Right lobe of liver (tissue), 6 donors: ENCODE results near the gene LRCH1. TPM values are rescaled to one million over a fixed set of nuclear protein-coding genes. Genes with fewer than 3 reads are reported as not detected.

Source experiments
- ATAC-seq, 4 donors: fragments of 200-7000 bp; cut with Tn5 transposase; one replicate each; pipeline ENCODE4 v1.9.1; 2020; ENCODE audit warnings: mild to moderate bottlenecking in 4 of 4, moderate library complexity in 4 of 4
- DNase-seq, 3 donors: peaks; one replicate each; pipeline ENCODE4 v3.0.0-alpha.2; 2020
- H3K27ac ChIP-seq, 3 donors: fragments of 200-600 bp; one replicate each; pipeline ENCODE4 v1.8.0; 2022
- H3K27me3 ChIP-seq, 2 donors: fragments of 200-600 bp; one replicate each; pipeline ENCODE4 v1.8.0; 2022
- H3K36me3 ChIP-seq, 4 donors: fragments of 200-600 bp; sonication (generic) in 1 of 4; one replicate each; pipeline versions ENCODE4 v1.5.1 to v1.8.0; 2017 to 2022; ENCODE audit warnings: control low read depth in 1 of 4
- H3K4me1 ChIP-seq, 4 donors: fragments of 200-600 bp; sonication (generic) in 1 of 4; one replicate each; pipeline versions ENCODE4 v1.5.1 to v1.8.0; 2017 to 2022; ENCODE audit warnings: control low read depth in 1 of 4
- H3K4me3 ChIP-seq, 3 donors: fragments of 200-600 bp; one replicate each; pipeline ENCODE4 v1.8.0; 2022
- H3K9me3 ChIP-seq, 4 donors: fragments of 200-600 bp; sonication (generic) in 1 of 4; one replicate each; pipeline versions ENCODE4 v1.5.1 to v1.8.0; 2017 to 2022; ENCODE audit warnings: control low read depth in 1 of 4
- CTCF ChIP-seq, 4 donors: fragments of 200-600 bp in 3 of 4; fragments of 450-650 bp in 1 of 4; IDR thresholded peaks; one replicate each; pipeline versions ENCODE4 v1.5.1 to v1.8.0; 2016 to 2022; ENCODE audit warnings: antibody characterized with exemption in 4 of 4, mild to moderate bottlenecking in 2 of 4
- POLR2A ChIP-seq: fragments of 450-650 bp; IDR thresholded peaks from one replicate; pipeline ENCODE4 v1.6.1; 2017; ENCODE audit warnings: antibody characterized with exemption, mild to moderate bottlenecking
- WGBS: methylation state at CpG from one replicate; pipeline ENCODE4 v1.1.6; 2018; ENCODE audit warnings: low coverage, low lambda C conversion rate; ENCODE audit not compliant: insufficient coverage; ENCODE audit errors: missing lambda C conversion rate; 5-methylcytosine and 5-hydroxymethylcytosine counted together
- intact Hi-C, 2 donors: fragments of 100-400 bp; cut with DNase I; formaldehyde crosslinking; loops; one replicate each; pipeline versions ENCODE4 v1.11.2 to v1.14.1; 2022
- total RNA-seq, 6 experiments: library from RNA; depleted of rRNA in 2 of 6; stranded (reverse); fragments of >200 nt in 2 of 6; fragmentation: NEBNext Ultra II Directional in 3 of 6; extraction: Animal tissue kit (Norgen Biotek cat#: 25700) in 3 of 6; gene quantifications; one replicate each; pipeline versions ENCODE4 v1.1.0 to v1.2.4, GENCODE V29; 2016 to 2023
- donor health status: DM: no; HTN: yes; CAD: no.
- donor health status: DM: no; HTN: no; CAD: no.
- donor health status: DM: no; HTN: no; CAD: no.
- donor health status: DM: no; HTN: yes; CAD: no.
- donor health status: DM: no; HTN: yes; CAD: no.

LRCH1 gene
- total RNA-seq, 6 experiments from 2014 or later: 5.4 to 9.6 (median 7.7) TPM

- no peak for ATAC-seq
Measured at GRCh38 chr13:46739447-46740098, 186.6 kb downstream of the LRCH1 start.

GRCh38 chr13:46743191-46743590 lies 190.2 kb downstream of the LRCH1 start:
- no peak for TF ChIP-seq POLR2A
- TF ChIP-seq CTCF (IDR thresholded peaks at IDR 0.05): no peak
- ATAC-seq: no peak
- no peak for DNase-seq
- Histone ChIP-seq H3K4me1 (no peaks in the 10 kb centered on the region), H3K4me3 (no peak overlapping the region), H3K9me3 (no peaks in the 10 kb centered on the region), H3K27ac (no peak overlapping the region), H3K27me3 (no peaks in the 10 kb centered on the region), H3K36me3 (peaks cover 0 to 8% (median 0%) of the 10 kb centered on the region in 4 donors)
- intact Hi-C loops: no loop called here
- 91% methylated on average over 2 of the region's 2 CpGs for WGBS

More at GRCh38 chr13:46739447-46740098, 186.6 kb downstream of the LRCH1 start:
- WGBS: 90% methylated on average over 4 of the region's 4 CpGs
- intact Hi-C loops: no loop called here
- Histone ChIP-seq H3K27ac (no peak overlapping the region), H3K9me3 (no peaks in the 10 kb centered on the region), H3K4me3 (no peak overlapping the region), H3K4me1 (no peaks in the 10 kb centered on the region), H3K36me3 (peaks cover 0 to 16% (median 2%) of the 10 kb centered on the region in 4 donors), H3K27me3 (no peaks in the 10 kb centered on the region)
- no peak for DNase-seq
- no peak for TF ChIP-seq POLR2A
- no peak for TF ChIP-seq CTCF (IDR thresholded peaks at IDR 0.05)

GRCh38 chr13:46745062-46745461 lies 192.1 kb downstream of the LRCH1 start:
- TF ChIP-seq POLR2A: no peak
- ATAC-seq: no peak
- intact Hi-C loops: no loop called here
- Histone ChIP-seq H3K4me1 (no peaks in the 10 kb centered on the region), H3K9me3 (no peaks in the 10 kb centered on the region), H3K36me3 (peaks cover 0 to 8% (median 2%) of the 10 kb centered on the region in 4 donors), H3K4me3 (no peak overlapping the region), H3K27me3 (no peaks in the 10 kb centered on the region), H3K27ac (no peak overlapping the region)
- WGBS: 95% methylated on average over 4 of the region's 4 CpGs
- DNase-seq: no peak

- intact Hi-C loops: no loop called here
- no peaks in the 10 kb centered on the region for H3K27me3 ChIP-seq
- H3K9me3 ChIP-seq: no peaks in the 10 kb centered on the region
- H3K36me3 ChIP-seq: peaks cover 0 to 10% (median 4%) of the 10 kb centered on the region in 4 donors
- 83% methylated on average over 4 of the region's 4 CpGs for WGBS
- H3K4me3 ChIP-seq: no peak overlapping the region
- DNase-seq (no peak), ATAC-seq (no peak)
- no peak for TF ChIP-seq POLR2A
- TF ChIP-seq CTCF (IDR thresholded peaks at IDR 0.05): no peak
- H3K27ac ChIP-seq: no peak overlapping the region
- no peaks in the 10 kb centered on the region for H3K4me1 ChIP-seq
Measured at GRCh38 chr13:46745706-46746105, 192.7 kb downstream of the LRCH1 start.

- H3K27ac ChIP-seq: no peak overlapping the region
- 97% methylated on average over 5 of the region's 8 CpGs for WGBS
- intact Hi-C loops: no loop called here
- H3K4me3 ChIP-seq: no peak overlapping the region
- TF ChIP-seq POLR2A (no peak), CTCF (IDR thresholded peaks at IDR 0.05) (no peak)
- no peaks in the 10 kb centered on the region for H3K4me1 ChIP-seq
- DNase-seq (no peak), ATAC-seq (no peak)
- no peaks in the 10 kb centered on the region for H3K9me3 ChIP-seq
- H3K27me3 ChIP-seq: no peaks in the 10 kb centered on the region
- peaks cover 0 to 12% (median 0%) of the 10 kb centered on the region in 4 donors for H3K36me3 ChIP-seq
Measured at GRCh38 chr13:46747031-46747820, 194.3 kb downstream of the LRCH1 start.
